ENCODE measurements around the gene SCFD2.
A peak's percentile ranks its signal among the peaks of the same experiment; 100 is the strongest.

The SCFD2 gene

DNA sequence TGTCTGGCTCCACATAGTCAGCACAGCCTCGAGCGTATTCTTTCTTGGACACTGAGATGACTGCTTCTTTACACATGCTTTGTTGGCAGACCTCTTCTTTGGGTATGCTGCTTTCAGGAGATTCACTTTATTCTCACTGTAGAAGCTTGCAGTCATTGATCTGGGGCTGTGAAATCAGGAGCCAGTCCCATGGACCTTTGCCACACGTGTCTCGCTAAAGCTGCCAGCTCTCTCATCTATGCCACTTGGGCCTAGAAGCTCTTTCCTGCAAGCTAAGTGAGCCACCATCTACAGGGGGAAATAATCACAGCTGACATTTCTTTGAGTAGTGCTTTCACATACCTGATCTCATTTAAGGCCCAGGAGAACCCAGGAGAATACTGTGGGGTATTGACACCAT, 498.7 kb downstream of the SCFD2 start:
- DNase-seq, result no peak

DNA sequence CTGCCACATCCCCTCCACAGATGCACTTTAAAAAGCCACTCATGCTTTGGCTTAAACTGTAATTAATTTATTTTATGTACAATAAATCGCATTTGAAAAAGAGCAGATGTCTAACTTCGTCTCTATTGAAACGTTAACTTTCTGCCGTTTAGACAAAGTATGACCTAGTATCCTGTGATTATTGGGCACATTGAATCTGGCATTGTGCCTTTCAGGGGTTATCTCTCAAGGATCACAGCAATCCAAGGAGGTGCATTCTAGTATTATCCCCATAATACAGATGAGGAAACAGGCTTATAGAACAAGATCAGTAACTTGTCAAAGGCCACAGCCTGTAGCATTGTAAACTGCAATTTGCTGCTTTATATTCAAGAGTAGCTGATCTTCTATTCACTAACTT, 499.1 kb downstream of the SCFD2 start:
- DNase-seq, result no peak

DNA sequence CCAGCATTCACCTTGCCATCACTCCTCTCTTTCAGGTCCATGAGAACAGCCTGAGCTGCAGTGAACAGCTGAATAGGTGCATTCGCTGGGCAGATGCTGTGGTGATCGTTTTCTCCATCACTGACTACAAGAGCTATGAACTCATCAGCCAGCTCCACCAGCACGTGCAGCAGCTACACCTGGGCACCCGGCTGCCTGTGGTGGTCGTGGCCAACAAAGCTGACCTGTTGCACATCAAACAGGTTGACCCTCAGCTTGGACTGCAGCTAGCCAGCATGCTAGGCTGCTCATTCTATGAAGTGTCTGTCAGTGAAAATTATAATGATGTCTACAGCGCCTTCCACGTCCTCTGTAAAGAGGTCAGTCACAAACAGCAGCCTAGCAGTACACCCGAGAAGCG, 500.6 kb downstream of the SCFD2 start:
- no peak for DNase-seq

DNA sequence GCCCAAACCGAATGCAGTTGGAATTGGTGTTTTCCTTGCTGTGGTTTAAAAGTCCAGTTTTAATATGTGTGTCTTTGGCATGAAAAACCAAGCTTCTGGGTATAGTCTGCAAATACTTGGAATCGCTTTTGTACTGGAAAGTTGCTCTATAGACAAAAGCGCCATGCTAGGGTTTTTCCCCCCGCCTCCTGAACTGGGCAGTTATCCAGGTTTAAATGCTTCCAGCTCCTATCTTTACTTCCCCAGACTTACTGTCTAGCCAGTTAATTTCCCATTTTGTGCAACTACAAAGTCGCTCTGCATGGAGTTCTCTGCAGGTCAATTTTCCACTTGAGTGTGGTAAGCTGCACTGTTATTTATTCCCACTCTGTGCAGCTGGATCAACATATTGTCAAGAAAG, 501.1 kb downstream of the SCFD2 start:
- no peak for DNase-seq

DNA sequence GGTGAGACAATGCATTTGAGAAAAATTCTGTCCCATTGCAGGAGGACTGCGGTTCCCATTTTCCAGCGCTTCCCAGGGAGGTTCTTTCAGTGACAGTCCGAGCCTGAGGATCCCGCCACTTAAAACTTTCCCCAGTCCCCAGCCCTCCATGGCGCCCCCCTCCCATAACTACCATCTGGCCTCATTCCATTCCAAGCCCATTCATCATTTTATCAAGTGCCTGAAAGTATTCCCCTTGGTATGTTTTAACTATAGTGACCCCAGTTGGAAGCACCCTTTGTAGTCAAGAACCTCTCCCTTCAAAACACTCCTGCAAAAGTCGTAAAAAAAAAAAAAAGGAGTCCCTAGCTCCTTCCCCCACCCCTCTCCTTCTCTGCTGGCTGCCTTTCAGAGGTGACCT, 502.5 kb downstream of the SCFD2 start:
- DNase-seq, result no peak

DNA sequence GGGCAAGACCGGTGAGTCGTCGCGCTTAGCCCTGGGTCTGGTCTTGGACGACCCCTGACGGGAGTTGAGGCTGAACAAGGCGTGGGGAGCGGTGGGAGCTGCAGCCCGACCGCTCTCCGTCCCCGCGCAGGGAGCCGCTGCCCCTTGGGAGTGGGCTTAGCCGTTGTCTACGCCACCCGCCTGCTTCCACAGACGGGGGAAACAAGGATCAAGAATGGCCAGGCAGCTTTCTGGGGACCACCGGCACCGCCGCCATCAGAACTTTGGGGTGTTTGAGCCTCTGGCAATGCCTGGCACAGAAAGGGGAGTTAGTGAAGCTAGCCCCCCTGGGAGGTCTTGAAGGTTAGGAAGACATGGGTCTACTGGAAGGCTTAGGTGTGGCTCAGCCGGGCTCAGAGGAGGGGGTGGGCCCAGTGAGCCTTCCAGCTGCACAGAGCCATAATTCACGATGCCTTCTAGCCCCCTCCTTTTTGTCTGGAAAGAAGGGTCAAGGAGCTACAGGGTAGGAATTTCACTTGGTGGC, 503.2 kb downstream of the SCFD2 start:
- no peak for DNase-seq

DNA sequence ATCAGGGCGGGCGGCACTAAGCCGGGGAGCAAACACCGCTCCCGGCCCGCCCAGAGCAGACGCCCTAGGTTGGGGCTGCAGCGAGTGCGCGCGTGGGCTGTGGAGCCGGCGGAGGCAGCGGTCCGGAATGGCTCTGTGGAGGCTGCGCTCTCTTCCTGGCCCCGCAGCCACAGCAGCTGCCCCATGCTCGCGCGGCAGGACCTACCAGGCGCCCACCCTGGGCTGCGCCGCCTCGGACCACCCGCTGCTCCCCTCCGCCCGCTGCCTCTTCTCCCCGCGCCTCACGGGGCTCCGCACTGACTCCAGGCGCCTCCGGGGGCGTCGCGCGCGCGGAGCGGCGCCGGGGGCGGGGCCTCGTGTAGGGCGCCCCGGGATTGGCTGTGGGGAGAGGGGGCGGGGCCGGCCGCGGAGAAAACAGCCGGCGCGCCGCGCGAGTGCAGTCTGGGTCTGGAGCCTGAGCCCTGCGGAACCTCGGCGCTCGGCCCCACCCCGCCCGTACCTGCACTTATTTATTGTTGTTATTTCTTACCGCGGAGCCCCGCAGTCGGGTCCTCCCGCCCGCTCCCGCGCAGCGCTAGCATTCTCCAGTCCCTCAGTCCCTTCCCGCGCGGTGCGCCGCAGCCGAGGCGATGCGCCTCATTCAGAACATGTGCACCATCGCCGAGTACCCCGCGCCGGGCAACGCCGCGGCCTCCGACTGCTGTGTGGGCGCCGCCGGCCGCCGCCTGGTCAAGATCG, 503.8 kb downstream of the SCFD2 start, which contains the start of gene RASL11B:
Gene RASL11B, plus strand, starts transcription at position 439 of the 738 bp plus-strand sequence. Its CDS starts 191 bp downstream, at position 630.
- DNase-seq, result peak; percentile 90

DNA sequence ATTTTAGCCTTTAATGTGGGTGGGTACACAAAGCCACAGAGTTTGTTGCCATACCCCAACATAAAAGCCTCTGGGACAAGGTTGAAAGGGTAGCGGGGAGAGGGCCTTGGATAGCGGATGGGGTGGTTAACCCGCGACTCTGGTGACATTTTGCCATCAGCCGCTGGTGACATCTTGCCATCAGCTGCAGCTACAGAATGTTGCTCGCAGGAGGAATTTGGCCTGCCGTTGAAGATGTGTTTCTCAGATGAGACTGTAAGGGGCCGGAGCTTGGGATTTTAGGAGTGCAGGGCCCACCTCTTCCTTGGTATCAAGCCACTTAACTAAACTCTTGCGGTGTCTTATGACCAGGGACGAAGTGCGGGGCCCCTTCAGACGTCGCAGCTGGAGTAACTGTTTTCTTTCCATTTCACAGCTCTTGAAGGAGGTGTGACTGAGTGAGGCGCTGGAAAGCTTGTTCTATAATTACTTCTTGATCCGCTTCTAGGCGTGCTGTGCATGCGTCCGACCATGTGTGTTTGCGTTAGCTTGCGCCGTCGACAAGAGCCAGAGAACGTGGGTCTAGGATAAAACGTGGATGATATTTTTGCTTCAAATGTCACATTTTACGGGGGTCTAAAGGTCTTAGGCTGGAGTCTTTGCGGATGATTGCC, 504.6 kb downstream of the SCFD2 start:
- no peak for DNase-seq

DNA sequence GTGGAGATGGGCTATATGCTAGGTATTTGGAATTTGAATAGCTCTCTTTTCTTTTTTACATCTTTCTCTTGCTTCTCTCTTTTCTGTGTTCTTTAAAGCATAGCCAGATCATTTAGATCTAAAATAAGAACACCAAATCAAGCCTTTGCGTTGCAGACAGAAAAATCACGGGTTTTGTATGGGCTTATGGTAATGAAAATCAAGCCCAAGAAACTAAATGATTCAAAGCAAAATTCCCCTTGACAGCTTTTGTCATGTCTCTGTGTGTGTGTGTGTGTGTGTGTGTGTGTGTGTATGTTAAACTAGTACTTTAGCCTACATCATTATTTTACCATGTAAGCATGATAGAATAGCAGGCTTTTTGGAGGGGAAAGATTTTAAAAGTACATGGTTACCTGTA, 505.5 kb downstream of the SCFD2 start:
- no peak for DNase-seq

DNA sequence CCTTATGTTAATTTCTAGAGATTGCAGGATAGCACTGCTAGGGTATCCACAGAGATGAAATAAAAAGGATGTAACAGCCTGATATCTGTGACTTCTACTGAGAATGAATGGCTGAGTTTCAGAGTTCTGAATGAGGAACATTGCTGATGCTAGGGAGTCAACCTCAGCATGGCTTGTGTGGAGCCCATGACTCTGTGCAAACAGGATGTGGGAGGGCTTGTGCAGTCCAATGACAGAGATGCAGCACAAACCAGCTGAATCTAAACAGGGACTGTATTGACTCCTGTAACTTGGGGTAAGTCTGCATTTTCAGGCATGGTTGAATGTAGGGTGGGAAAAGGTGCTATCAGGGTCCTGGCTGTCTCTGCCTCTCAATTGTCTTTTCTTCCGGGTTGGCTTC, 509.1 kb downstream of the SCFD2 start:
- no peak for DNase-seq

DNA sequence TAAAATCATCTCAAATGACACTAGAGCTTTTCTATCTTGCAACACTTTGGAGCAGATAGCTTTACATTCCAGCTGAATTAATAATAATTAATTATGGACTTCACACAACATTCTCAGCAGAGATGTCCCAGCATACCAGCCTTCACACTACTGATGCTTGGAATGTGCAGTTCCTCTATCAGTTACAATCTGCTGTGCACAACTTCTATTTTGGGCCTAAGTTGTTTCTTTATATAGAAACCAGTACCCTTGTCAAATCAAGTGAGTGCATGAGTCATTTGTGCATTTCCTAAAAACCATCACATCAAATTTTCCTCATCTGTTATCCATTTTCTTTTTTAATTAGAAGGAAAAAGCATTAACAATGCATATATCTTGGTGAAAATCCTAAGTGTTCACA, 512.5 kb downstream of the SCFD2 start:
- DNase-seq, result no peak

DNA sequence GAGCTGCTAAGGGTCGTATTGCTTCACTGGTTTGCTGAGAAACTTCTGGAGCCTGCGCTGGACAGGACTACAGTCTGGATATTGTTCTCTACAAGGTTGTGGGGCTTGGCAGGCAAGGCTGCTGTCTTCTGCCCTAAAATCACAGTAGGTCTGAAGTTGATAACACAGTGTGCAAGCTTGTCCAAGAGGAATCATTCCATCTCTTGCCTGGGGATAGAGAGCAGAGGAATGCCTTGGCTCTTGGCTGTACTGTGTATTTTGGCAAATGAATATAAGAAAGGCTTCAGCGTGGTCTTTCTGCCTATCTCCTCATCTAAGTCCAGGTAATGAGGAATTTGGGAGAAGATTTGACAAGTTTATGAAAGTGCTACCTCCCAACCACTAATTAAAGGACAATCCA, 513.1 kb downstream of the SCFD2 start:
- DNase-seq, result no peak

DNA sequence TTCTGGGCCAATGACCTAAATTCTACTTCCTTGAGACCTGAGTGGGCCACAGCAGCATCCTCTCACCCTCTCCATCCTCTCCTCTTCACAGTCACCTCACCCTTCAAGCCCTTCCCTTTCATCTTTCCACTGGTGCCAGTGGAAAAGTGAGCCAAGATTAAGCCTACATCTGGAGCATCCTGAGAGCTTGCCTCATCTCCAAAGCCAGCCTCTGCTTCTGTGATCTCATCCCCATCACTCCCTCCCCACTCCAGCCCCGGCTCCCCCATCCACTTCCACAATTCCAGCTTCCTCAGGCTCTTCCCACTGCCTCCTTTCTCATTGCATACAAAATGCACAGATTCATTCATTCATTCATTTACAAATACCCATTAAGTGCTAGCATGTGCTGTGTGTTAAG, 513.8 kb downstream of the SCFD2 start:
- no peak for DNase-seq

DNA sequence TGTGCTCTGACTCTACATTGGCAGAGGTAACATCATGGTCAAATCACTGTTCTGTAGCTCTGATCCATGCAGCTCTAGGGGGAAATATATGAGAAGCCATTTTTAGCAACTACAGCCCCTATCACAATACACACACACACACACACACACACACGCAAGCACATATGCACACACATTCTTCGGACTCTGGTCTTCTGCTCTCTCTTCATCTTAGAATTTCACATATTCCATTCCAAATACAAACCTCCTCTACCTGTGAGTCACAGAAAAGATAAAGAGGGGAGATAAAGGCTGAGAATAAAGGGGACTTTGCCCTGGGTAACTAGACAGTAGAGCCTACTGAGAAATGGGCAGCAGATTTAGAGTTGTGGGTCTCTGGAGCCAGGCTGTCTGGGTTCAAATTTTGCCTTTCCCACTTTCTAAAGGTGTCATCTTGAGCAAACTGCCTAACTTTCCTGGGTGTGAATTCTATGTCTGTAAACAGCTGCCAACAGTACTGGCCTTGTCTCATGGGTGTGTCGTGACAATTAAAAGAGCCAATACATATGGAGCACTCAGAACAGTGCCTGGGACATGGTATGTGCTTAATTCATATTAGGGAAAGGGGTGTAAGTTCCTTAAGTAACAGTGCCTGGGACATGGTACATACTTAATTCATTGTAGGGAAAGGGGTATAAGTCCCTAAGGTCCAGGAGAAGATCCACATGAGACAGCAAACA, 515.3 kb downstream of the SCFD2 start:
- no peak for DNase-seq

DNA sequence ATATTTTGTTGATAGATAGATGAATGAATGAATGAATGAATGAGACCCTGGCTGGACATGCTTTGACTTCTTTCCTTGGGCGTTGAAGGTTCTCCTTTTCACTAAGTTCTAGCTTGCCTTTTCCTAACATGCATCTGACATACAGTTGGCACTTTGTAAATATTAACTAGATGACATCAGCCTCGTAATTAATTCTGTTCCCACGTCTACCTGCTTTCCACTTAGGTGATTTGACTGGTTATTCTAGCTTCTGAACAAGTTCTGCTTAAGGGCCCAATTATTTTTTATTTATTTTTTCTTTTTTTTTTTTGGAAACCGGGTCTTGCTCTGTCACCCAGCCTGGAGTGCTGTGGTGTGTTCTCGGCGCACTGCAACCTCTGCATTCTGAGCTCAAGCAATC, 517.6 kb downstream of the SCFD2 start:
- DNase-seq, result no peak

DNA sequence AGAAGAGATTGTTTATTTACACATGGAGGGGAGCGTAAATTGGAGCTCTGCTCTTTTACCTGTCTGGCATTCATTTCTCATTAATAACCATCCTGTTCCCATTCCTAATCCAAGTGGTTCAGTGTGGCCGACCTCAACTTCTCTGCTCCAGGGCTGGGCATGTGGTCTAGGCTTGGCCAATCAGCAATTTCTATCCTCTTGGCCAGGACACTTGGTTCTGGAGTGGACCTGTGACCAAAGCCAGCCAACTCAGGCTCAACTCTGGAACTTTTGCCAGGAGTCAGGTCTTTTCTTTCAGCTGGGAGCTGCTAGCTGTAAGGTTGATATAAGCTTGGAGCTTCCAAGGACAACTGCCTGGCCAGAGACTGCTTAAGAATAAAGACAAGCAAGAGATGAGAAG, 519.4 kb downstream of the SCFD2 start:
- no peak for DNase-seq

DNA sequence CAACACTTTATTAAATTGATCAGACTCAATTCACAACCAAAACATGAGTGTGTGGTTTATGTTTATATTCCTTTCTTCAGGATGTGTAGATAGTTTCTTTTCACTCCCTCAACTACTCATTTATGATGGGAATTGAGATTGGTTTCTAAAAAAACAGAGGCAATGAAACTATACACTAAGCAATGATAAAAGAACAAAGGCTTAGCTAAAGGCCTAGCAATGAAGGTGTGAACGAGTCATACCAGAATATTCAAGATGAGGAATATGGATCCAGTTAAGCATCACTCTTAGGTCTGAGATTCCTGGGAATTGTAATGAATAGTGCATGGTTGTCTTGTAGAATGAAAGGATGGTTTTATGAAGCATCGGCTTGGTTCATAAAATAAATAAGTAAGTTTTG, 521.3 kb downstream of the SCFD2 start:
- no peak for DNase-seq

DNA sequence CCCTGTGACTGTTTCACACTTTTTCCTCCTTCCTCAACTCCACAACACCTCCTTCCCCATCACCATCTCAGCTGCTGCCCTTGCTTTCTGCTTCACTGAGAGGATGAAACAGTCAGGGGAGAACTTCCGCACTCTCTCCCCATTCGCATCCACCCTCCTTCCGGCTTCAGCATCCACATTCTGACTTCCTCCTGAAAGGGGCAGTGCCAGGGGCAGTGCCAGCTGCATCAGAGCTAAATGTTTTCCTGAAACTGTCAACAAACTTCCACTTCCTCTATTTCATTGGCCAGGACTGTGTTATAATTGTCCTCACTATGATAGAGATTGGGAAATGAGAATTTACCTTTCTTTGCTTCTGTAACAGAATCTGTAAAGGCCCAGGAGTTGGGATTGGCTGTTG, 521.9 kb downstream of the SCFD2 start:
- no peak for DNase-seq

DNA sequence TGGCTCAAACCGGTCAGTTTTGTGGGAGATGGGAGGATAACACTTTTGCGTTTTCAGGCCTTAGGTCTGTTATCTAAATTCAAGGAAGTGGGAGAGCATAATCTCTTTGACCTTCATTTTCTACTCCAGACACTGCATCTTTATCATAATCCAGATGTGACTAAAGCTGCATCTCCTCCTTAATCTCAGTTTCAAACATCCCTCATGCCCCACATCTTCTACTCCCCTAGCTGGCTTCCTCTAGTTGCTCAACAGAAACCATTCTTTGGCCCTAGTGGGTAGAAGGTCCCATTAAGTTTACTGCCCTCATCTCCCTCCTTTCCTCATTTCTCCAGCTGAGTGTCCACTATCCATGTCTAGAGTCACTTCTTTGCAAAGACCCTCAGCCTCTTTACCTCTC, 522.5 kb downstream of the SCFD2 start:
- DNase-seq, result no peak

DNA sequence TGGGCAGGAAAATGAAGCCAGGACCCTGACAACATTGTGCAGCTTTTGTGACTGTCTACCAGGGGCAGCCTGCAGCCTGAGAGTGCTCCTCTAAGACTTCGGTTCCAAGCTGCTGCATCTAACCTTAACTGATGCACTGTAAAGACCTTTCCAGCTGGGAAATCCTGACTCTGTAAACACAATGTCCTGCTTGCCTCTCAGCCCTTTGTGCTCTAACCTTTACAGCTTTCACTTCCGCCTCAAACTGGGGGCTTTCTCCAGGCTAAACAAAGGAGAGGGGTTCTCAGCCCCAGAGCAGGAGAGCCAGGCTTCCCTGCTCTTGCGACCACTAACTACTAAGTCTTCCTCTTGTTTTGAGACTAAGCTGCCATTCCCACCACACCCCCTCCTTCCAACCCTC, 523.1 kb downstream of the SCFD2 start:
- no peak for DNase-seq

DNA sequence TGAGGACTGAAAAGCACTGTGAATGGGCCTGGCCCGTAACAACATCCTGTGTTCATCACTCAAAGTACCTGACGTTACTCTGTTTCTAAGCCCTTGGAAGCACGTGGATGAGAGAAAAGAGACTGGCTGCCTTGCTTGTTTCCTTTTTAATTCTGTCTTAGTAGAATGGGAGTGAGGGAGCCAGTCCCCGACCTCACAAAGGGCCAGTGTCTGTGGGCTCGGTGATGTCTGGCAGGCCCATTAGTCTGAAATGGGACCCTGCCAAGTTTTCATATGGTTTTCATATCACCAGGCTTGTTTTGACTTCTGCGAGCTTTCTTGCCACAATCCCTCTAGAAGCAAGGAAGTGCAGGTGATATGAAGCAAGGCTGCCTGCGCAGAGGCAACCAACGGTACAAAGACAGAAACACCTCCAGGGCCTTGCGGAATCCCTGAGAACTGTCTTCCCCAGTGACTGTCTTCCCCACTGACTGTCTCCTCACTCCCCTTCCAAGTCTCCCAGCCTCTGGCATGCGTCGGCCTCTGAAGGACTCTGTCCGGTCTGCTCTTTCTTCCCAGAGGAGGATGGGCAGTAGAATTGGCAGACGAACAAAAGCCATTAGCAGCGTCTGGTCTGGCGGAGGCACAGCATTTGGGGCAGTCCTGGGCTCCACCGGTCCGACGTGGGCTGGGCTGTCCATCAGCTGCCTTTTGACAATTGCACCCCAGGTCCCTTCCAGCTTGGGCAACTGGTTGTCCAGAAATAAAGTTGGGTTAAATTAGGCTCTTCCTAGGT, 524.0 kb downstream of the SCFD2 start:
- DNase-seq, result no peak

DNA sequence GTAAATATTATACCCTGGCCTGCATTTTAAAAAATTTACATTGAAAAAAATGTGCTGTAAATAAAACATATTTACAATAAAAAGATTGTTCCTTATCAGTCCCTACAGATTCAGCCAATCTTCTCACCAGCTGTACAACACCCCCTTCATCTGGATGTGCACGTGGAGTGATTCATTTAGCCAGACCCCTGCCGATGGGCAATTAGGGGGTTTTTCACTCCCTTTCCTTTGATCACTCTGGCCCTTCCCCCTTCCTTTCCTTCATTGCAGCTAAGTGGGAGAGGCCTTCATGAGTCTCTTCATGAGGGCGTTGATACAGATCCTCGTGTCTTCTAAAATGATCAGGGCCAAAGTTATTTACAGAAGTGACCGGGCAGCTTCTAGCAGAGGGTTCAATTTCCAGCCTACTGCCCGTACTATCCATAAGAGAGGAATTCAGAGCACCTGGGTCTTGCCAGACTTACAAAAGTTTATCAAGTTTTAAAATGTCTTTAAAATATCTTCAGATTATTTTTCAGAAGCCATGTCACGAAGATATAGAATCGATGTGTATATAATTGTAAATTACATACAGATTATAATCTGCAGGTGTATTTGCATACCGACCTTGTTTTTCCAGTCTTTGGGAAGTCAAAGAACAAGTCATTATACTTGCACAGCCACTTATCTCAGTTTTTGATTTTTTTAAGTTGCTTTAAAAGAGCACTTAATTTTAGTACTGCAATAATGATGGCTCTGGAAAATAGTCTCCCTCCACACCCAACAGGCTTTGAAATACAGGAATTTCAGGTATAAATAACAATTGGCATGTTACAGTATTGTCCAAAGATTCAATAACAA, 525.1 kb downstream of the SCFD2 start:
- no peak for DNase-seq
